Psoas muscle (tissue), 8 donors: ENCODE results near the gene CLDN18. TPM values are rescaled to one million over a fixed set of nuclear protein-coding genes. Genes with fewer than 3 reads are reported as not detected.

Source experiments
- ATAC-seq, 4 donors: fragments of 200-7000 bp; cut with Tn5 transposase; one replicate each; pipeline ENCODE4 v1.9.1; 2020; ENCODE audit warnings: moderate library complexity in 3 of 4, mild to moderate bottlenecking in 2 of 4
- DNase-seq, 2 donors: peaks; one replicate each; pipeline ENCODE4 v3.0.0-alpha.2; 2020
- H3K27ac ChIP-seq: fragments of 200-600 bp; one replicate; pipeline ENCODE4 v1.8.0; 2022
- H3K27me3 ChIP-seq, 3 donors: fragments of 200-600 bp in 1 of 3; one replicate each; pipeline versions ENCODE4 v1.6.1 to v1.8.0; 2013 to 2022; ENCODE audit warnings: low read length in 2 of 3, mild to moderate bottlenecking in 2 of 3, moderate library complexity in 1 of 3; ENCODE audit not compliant: insufficient read depth in 3 of 3
- H3K36me3 ChIP-seq, 2 donors: fragments of 200-600 bp in 1 of 2; one replicate each; pipeline versions ENCODE4 v1.6.1 to v1.8.0; 2013 to 2022; ENCODE audit warnings: low read depth in 1 of 2, mild to moderate bottlenecking in 1 of 2, moderate library complexity in 1 of 2; ENCODE audit not compliant: insufficient read depth in 1 of 2
- H3K4me1 ChIP-seq: fragments of 200-600 bp; one replicate; pipeline ENCODE4 v1.8.0; 2022
- H3K4me3 ChIP-seq: fragments of 200-600 bp; one replicate; pipeline ENCODE4 v1.8.0; 2022; ENCODE audit warnings: mild to moderate bottlenecking
- H3K9me3 ChIP-seq: fragments of 200-600 bp; one replicate; pipeline ENCODE4 v1.8.0; 2022
- WGBS, 3 donors: extraction: QIAGEN DNeasy Blood & Tissue Kit; methylation state at CpG; one replicate each; pipeline versions ENCODE4 v1.1.6 to v1.1.7; 2013; 5-methylcytosine and 5-hydroxymethylcytosine counted together
- intact Hi-C, 2 donors: fragments of 100-400 bp; cut with DNase I; formaldehyde crosslinking; loops; one replicate each; pipeline versions ENCODE4 v1.11.0 to v1.14.2; 2022
- polyA plus RNA-seq, 3 donors: library from polyadenylated mRNA; stranded (reverse); fragments of 200-250 nt; gene quantifications; one replicate each; pipeline ENCODE4 v1.2.3, GENCODE V29; 2013
- total RNA-seq, 4 donors: library from RNA; stranded (reverse); fragmentation: NEBNext Ultra II Directional in 2 of 4; extraction: Animal tissue kit (Norgen Biotek cat#: 25700) in 2 of 4; gene quantifications; one replicate each; pipeline versions ENCODE4 v1.2.1 to v1.2.4, GENCODE V29; 2021 to 2023
- TF ChIP-seq, protein P1 (sequence below): fragments of 200-600 bp; IDR thresholded peaks from one replicate; pipeline ENCODE4 v1.8.0; 2022; ENCODE audit warnings: antibody characterized with exemption
- donor health status: healthy with polysubstance abuse.
- donor health status: DM: no; HTN: no; CAD: no; lungs with moderate emphysema.
- donor health status: Bipolar disorder and iron deficiency.
- donor health status: healthy.
- donor health status: DM: yes; HTN: yes; CAD: no.
- donor health status: DM: no; HTN: no; CAD: no.
- donor health status: DM: no; HTN: no; CAD: no.
- donor health status: DM: yes; HTN: yes; CAD: no.

The CLDN18 gene
- total and polyA plus RNA-seq, 7 donors: 0.03 TPM; not detected in 6

DNA sequence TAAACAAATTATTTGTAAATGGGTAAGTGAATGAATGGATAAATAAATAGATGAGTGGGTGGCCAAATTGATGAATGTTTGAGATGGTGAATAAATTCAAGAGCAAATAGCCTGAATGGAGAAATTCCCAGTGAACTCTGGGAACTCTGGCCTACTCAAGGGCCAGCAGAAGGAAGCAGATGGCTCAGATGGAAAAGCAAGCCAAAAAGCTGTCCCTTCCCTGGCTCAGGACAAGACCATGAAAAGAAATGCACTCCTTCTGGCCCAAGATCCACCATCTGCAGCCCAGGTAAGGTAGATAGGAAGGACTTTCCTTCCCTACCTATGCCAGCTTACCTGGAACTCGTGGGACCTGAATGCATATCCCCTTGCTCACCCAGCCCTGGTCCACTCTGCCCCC, 37.6 kb upstream of the CLDN18 start:
- intact Hi-C loops: loop anchor here (5.0 kb wide), 2 partner anchors 865 to 870 kb away; no protein-coding TSS in a partner anchor

DNA sequence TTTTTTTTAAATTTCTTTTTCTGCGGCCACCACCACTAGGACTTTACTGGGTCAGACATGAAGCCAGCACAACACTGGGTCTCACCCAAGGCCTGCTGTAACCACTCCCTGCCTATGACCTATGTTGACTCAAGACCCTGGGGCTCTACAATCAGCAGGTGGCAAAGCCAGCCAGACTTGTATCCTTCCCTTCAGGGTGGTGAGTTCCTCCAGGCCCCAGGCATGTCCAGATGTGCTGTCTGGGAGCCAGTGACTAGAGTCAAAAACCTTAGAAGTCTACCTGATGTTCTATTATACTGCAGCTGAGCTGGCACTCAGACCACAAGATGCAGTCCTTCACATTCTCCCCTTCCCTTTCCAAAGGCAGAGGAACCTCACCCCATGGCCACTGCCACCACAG, 31.6 kb upstream of the CLDN18 start:
- H3K36me3 ChIP-seq: no peaks in the 10 kb centered on the region
- intact Hi-C loops: no loop called here
- no peak overlapping the region for H3K27ac ChIP-seq
- H3K27me3 ChIP-seq: no peaks in the 10 kb centered on the region
- 97 to 100% (median 100%) methylated on average over 1 of the region's 1 CpG for WGBS, 3 donors
- ATAC-seq (no peak), DNase-seq (no peak)
- peaks cover 2% of the 10 kb centered on the region for H3K9me3 ChIP-seq
- no peaks in the 10 kb centered on the region for H3K4me1 ChIP-seq
- no peak overlapping the region for H3K4me3 ChIP-seq
- TF ChIP-seq, protein P1, sequence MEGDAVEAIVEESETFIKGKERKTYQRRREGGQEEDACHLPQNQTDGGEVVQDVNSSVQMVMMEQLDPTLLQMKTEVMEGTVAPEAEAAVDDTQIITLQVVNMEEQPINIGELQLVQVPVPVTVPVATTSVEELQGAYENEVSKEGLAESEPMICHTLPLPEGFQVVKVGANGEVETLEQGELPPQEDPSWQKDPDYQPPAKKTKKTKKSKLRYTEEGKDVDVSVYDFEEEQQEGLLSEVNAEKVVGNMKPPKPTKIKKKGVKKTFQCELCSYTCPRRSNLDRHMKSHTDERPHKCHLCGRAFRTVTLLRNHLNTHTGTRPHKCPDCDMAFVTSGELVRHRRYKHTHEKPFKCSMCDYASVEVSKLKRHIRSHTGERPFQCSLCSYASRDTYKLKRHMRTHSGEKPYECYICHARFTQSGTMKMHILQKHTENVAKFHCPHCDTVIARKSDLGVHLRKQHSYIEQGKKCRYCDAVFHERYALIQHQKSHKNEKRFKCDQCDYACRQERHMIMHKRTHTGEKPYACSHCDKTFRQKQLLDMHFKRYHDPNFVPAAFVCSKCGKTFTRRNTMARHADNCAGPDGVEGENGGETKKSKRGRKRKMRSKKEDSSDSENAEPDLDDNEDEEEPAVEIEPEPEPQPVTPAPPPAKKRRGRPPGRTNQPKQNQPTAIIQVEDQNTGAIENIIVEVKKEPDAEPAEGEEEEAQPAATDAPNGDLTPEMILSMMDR: no peak

More for the DNA sequence above, 37.6 kb upstream of the CLDN18 start:
- ATAC-seq (no peak), DNase-seq (no peak)
- TF ChIP-seq, protein P1: no peak
- Histone ChIP-seq H3K27me3 (no peaks in the 10 kb centered on the region), H3K4me3 (no peak overlapping the region), H3K9me3 (no peaks in the 10 kb centered on the region), H3K36me3 (no peaks in the 10 kb centered on the region), H3K27ac (no peak overlapping the region), H3K4me1 (no peaks in the 10 kb centered on the region)
- 67 to 69% (median 67%) methylated on average over 1 of the region's 1 CpG for WGBS, 3 donors

DNA sequence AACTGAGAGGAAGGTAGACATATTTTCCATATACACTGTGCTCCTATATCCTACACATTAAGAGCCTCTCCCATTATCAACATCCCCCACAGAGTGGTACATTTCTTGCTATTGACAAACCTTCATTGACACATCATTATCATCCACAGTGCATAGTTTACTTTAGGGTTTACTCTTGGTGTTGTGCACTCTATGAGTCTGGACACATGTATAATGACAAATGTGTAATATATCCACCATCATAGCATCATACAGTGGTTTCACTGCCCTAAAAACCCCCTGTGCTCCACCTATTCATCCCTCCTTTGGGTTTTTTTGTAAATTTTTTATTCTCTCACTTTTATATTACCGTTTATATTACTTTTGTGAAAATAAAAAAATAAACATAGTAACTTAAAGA, 22.2 kb upstream of the CLDN18 start:
- H3K27ac ChIP-seq: no peak overlapping the region
- peaks cover 3% of the 10 kb centered on the region for H3K9me3 ChIP-seq
- no peaks in the 10 kb centered on the region for H3K36me3 ChIP-seq
- WGBS, 3 donors: 0 to 46% (median 34%) methylated on average over 1 of the region's 1 CpG
- DNase-seq (no peak), ATAC-seq (no peak)
- TF ChIP-seq, protein P1: no peak
- H3K27me3 ChIP-seq: no peaks in the 10 kb centered on the region
- intact Hi-C loops: no loop called here
- no peaks in the 10 kb centered on the region for H3K4me1 ChIP-seq
- no peak overlapping the region for H3K4me3 ChIP-seq

DNA sequence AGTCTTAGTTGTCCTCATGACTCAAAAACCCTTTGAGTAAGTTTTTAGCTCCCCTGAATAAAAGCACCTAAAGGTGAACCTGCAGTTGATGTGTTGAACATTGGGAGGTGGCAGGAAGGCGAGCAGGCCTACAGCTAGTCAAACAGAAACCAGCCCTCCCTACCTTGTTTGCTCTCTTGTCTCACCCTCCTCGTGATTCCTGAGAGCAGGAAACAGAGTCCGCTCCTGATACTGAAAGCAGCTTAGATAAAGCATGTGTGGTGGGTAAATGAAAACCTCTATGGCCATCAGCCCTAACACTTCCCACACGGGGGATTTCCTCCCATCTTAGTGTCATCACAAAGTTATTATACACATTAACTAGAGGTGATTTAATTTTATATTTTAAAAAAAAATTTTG, 21.8 kb upstream of the CLDN18 start:
- DNase-seq: no peak
- intact Hi-C loops: no loop called here
- TF ChIP-seq, protein P1: no peak
- Histone ChIP-seq H3K4me3 (no peak overlapping the region), H3K27me3 (no peaks in the 10 kb centered on the region), H3K36me3 (no peaks in the 10 kb centered on the region), H3K27ac (no peak overlapping the region), H3K9me3 (peaks cover 8% of the 10 kb centered on the region), H3K4me1 (no peaks in the 10 kb centered on the region)
- no peak for ATAC-seq
- 68 to 72% (median 71%) methylated on average over 4 of the region's 4 CpGs for WGBS, 3 donors

DNA sequence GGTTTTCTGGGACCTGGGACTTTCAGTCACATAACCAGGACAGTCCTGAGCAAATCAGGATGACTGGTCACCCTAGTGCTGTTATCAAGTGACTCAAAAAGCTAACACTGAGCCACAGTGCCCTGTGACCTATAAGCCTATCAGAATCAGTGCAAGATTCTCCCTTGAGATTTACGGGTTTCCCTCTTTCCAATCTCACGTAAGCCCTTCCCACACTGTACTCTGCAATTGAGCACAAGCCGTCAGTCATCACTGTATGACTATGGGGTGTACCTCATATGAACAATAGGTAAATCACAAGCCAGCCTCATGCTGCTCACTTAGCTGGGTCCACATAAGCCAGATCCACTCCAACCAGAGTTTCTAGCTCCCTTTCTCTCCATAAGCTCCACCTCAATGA, 21.0 kb upstream of the CLDN18 start:
- Histone ChIP-seq H3K27ac (no peak overlapping the region), H3K4me1 (no peaks in the 10 kb centered on the region), H3K27me3 (no peaks in the 10 kb centered on the region), H3K36me3 (no peaks in the 10 kb centered on the region), H3K9me3 (peaks cover 10% of the 10 kb centered on the region), H3K4me3 (no peak overlapping the region)
- DNase-seq (no peak), ATAC-seq (no peak)
- TF ChIP-seq, protein P1: no peak
- intact Hi-C loops: no loop called here
- 61 to 76% (median 71%) methylated on average over 3 of the region's 3 CpGs for WGBS, 3 donors
